ENCODE results near the gene CNIH3.

Gene CNIH3

GRCh38 chr1:224782281-224783000, 166.3 kb downstream of the CNIH3 start:
- DNase-seq = no peak

GRCh38 chr1:224783006-224783651, 167.0 kb downstream of the CNIH3 start:
- no peak for DNase-seq

- no peak for DNase-seq
Measured at GRCh38 chr1:224784265-224785039, 168.3 kb downstream of the CNIH3 start.

GRCh38 chr1:224785040-224785328, 168.9 kb downstream of the CNIH3 start:
- no peak for DNase-seq

GRCh38 chr1:224785622-224786021, 169.5 kb downstream of the CNIH3 start:
- no peak for DNase-seq

- no peak for DNase-seq
Measured at GRCh38 chr1:224786533-224787250, 170.6 kb downstream of the CNIH3 start.

GRCh38 chr1:224789311-224789710, 173.2 kb downstream of the CNIH3 start:
- DNase-seq = no peak

Data from CD4-positive, alpha-beta T cell treated with Interferon alpha-2 for 1 hour (primary cell).